ENCODE data around the gene GMCL2. TPM values are rescaled to one million over a fixed set of nuclear protein-coding genes. Genes with fewer than 3 reads are reported as not detected.

Gene GMCL2
- total and polyA plus RNA-seq, 9 of the 15 experiments (the other 6 are each of a cell fraction or from before 2014, with no cell fraction given) = 0.04 TPM; not detected in 8

GRCh38 chr5:178176791-178177190 is 10.4 kb downstream of the GMCL2 start:
- Histone ChIP-seq H2AFZ (ENCODE audit: low read depth, low read length) (peak overlapping the region; percentile 68), H3K9ac (ENCODE audit: insufficient read depth in 1 of 2, low read depth in 2 of 2, low read length in 2 of 2) (no peak overlapping the region), H3K4me1 (replicated peaks in 1 of 2; ENCODE audit: control insufficient read depth in 2 of 2, insufficient read depth in 2 of 2, low read length in 2 of 2) (peaks cover 5 to 8% of the 10 kb centered on the region in 2 experiments; a peak in 4 of 5 replicates), H3K27me3 (ENCODE audit: control insufficient read depth in 2 of 2, insufficient read depth in 2 of 2, low read length in 2 of 2) (no peaks in the 10 kb centered on the region), H3K9me1 (ENCODE audit: control insufficient read depth, insufficient read depth, low read length) (no peaks in the 10 kb centered on the region), H3K27ac (ENCODE audit: extremely low read depth, low read depth, low read length) (no peak overlapping the region), H3K36me3 (ENCODE audit: control insufficient read depth, insufficient read depth, low read length) (no peaks in the 10 kb centered on the region), H3K79me2 (ENCODE audit: control insufficient read depth, insufficient read depth, low read length) (no peaks in the 10 kb centered on the region), H4K20me1 (replicated peaks; ENCODE audit: control insufficient read depth, insufficient read depth, low read length) (no peaks in the 10 kb centered on the region), H3K4me3 (no peak overlapping the region), H3K9me3 (replicated peaks; ENCODE audit: control insufficient read depth, insufficient read depth, low read depth, low read length) (0 out of 2 replicates have a peak, but pooled peaks cover 2% of the 10 kb centered on the region), H3K4me2 (ENCODE audit: insufficient read depth, low read length) (no peak overlapping the region)
- FAIRE-seq = no peak
- ChIA-PET POLR2A (interaction anchor here (1.1 to 1.5 kb wide), 3 partner anchors 27 to 29 kb away, joined by 3 to 4 read pairs (median 4); partner anchors contain the start of gene HNRNPAB), CTCF (ENCODE audit: low intra/inter-chr PET ratio) (no interaction called here)
- in situ Hi-C loops (cut with MboI) = no loop called here
- ATAC-seq = no peak
- DNase-seq (ENCODE audit: extremely low read depth in 1 of 4, low spot score in 3 of 4) = no peak
- 19% methylated on average over 6 of the region's 6 CpGs for WGBS (ENCODE audit: insufficient coverage, low coverage, missing lambda C conversion rate)
- intact Hi-C loops (cut with micrococcal nuclease) = no loop called here
- BruUV-seq (replicated peaks) = no TSS peak
- TF ChIP-seq ZC3H4 (CRISPR knock-in tag; IDR thresholded peaks at IDR 0.05; ENCODE audit: borderline replicate concordance) (no peak), MCM2 (IDR thresholded peaks at IDR 0.05; ENCODE audit: low read depth) (no peak), HNRNPK (IDR thresholded peaks at IDR 0.05; ENCODE audit: low read depth, low read length, poor library complexity, severe bottlenecking) (no peak), NR2C2 (CRISPR knock-in tag; IDR thresholded peaks at IDR 0.05) (no peak), NR2C2 (tag; IDR thresholded peaks at IDR 0.05) (no peak), PHB (CRISPR knock-in tag; IDR thresholded peaks at IDR 0.05) (no peak), KAT8 (IDR thresholded peaks at IDR 0.05; ENCODE audit: low read depth) (no peak)

- POLR2A ChIA-PET = no interaction called here
- WGBS (ENCODE audit: insufficient coverage, low coverage, missing lambda C conversion rate) = 68% methylated on average over 3 of the region's 3 CpGs
- intact Hi-C loops (cut with micrococcal nuclease) = no loop called here
- FAIRE-seq (no peak), DNase-seq (ENCODE audit: extremely low read depth in 1 of 4, low spot score in 3 of 4) (no peak), ATAC-seq (no peak)
- in situ Hi-C loops (cut with MboI) = no loop called here
- Histone ChIP-seq H3K9me3 (replicated peaks; ENCODE audit: control insufficient read depth, insufficient read depth, low read depth, low read length) (0 out of 2 replicates have a peak, but pooled peaks cover 1% of the 10 kb centered on the region), H3K27me3 (ENCODE audit: control insufficient read depth in 2 of 2, insufficient read depth in 2 of 2, low read length in 2 of 2) (peaks cover 4 to 6% of the 10 kb centered on the region in 2 experiments; a peak in 3 of 5 replicates), H3K9ac (ENCODE audit: insufficient read depth in 1 of 2, low read depth in 2 of 2, low read length in 2 of 2) (no peak overlapping the region), H3K36me3 (ENCODE audit: control insufficient read depth, insufficient read depth, low read length) (no peaks in the 10 kb centered on the region), H2AFZ (ENCODE audit: low read depth, low read length) (no peak overlapping the region), H3K4me1 (replicated peaks in 1 of 2; ENCODE audit: control insufficient read depth in 2 of 2, insufficient read depth in 2 of 2, low read length in 2 of 2) (peaks cover 0 to 3% of the 10 kb centered on the region in 2 experiments; a peak in 1 of 5 replicates), H3K79me2 (ENCODE audit: control insufficient read depth, insufficient read depth, low read length) (no peaks in the 10 kb centered on the region), H3K4me3 (no peak overlapping the region), H3K27ac (ENCODE audit: extremely low read depth, low read depth, low read length) (no peak overlapping the region), H3K9me1 (ENCODE audit: control insufficient read depth, insufficient read depth, low read length) (no peaks in the 10 kb centered on the region), H4K20me1 (replicated peaks; ENCODE audit: control insufficient read depth, insufficient read depth, low read length) (no peaks in the 10 kb centered on the region), H3K4me2 (ENCODE audit: insufficient read depth, low read length) (no peak overlapping the region)
- BruUV-seq (replicated peaks) = no TSS peak
- CTCF ChIA-PET (ENCODE audit: low intra/inter-chr PET ratio) = no interaction called here
- TF ChIP-seq ZNF79 (CRISPR knock-in tag; IDR thresholded peaks at IDR 0.05; ENCODE audit: low read depth) = no peak
- TF ChIP-seq GMEB1 (CRISPR knock-in tag; IDR thresholded peaks at IDR 0.05) = no peak
- TF ChIP-seq ZNF507 (tag; conservative IDR thresholded peaks at IDR 0.05) = no peak
- no peak for TF ChIP-seq ZNF695 (CRISPR knock-in tag; IDR thresholded peaks at IDR 0.05)
- TF ChIP-seq NCOA4 (IDR thresholded peaks at IDR 0.05; ENCODE audit: partially characterized antibody) = no peak
- no peak for TF ChIP-seq ZNF12 (CRISPR knock-in tag; IDR thresholded peaks at IDR 0.05)
- no peak for TF ChIP-seq NELFE (IDR thresholded peaks at IDR 0.05; ENCODE audit: insufficient read depth, insufficient read length)
- TF ChIP-seq PHF21A (IDR thresholded peaks at IDR 0.05; ENCODE audit: borderline replicate concordance, low read depth) = no peak
- no peak for TF ChIP-seq NFE2 (IDR thresholded peaks at IDR 0.05; ENCODE audit: low read depth)
- no peak for TF ChIP-seq SIN3B (IDR thresholded peaks at IDR 0.05; ENCODE audit: low read depth)
Observed at GRCh38 chr5:178174456-178174855, 12.7 kb downstream of the GMCL2 start.

All from K562 (cell line).